HG02763 (cell line): ENCODE results near the gene CTNNBIP1.
A peak's percentile ranks its signal among the peaks of the same experiment; 100 is the strongest.
"Not testable (repeated sequence)": the region's sequence is repeated elsewhere in the genome, so short reads cannot be mapped to it uniquely, and the experiment has no call there.

Experiments used
- ATAC-seq: cut with Tn5 transposase; IDR thresholded peaks from one replicate; pipeline ENCODE4 v1.9.1; 2021; ENCODE audit warnings: mild to moderate bottlenecking, moderate library complexity; ENCODE audit not compliant: unreplicated experiment

Gene CTNNBIP1, protein sequence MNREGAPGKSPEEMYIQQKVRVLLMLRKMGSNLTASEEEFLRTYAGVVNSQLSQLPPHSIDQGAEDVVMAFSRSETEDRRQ

DNA sequence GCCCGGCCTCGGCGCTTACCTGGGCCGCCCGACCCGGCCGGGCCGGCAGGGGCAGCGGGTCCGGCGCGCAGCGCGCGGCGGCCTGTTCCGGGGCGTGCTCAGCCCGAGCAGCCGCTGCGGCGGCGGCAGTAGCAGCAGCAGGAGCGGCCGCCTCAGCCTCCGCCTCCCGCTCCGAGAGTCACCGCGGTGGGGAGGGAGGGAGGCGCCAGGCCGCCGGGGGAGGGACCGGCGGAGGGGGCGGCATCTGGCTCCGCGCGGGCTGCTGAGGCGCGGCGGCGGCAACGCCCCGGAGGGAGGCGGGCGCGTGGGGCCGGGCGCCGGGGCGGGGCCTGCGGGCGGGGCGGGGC is at the start of gene CTNNBIP1:
CTNNBIP1 (minus strand) TSS at position 194 of the 347 bp plus-strand sequence. CDS start 38,205 bp downstream, outside the sequence.
- peak; percentile 77 for ATAC-seq

DNA sequence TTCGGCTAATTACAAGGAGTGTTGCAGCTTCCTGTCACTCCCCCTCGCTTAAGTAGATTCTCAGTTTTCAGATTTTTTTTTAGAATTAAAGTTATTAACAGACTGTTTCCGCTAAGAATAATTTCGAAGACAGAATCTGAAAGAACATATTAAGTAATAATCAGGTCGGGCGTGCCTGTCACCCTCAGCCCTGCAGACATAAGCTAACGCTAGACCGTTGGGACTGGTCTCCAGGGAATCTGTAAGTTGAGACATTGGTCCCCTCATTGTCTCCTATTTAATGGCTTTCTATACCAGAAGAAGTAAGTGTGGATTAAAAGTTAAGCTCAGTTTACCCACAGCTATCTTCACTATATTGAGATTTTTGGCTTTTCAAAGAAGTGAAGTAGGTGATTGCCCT is 47.7 kb upstream of the CTNNBIP1 start:
- no peak for ATAC-seq

DNA sequence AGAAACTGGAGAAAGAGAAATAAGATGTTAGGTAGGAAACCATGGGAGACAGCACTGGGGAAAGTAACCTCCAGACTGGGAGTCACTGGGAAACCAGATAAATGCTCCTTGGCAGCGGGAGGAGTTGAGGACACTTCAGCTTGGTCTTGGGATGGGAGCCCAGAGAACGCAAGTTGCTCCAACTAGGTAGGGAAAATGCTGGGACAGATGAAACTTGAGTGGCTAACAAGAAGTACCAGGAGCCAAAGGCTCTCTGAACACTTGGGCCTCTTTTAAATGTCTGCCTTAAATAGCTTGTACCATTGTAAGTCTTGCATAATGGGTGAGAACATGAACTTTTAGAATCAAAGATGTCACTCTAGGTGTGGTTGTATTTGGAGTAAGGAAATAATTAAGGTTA is 36.2 kb upstream of the CTNNBIP1 start:
- ATAC-seq = no peak

DNA sequence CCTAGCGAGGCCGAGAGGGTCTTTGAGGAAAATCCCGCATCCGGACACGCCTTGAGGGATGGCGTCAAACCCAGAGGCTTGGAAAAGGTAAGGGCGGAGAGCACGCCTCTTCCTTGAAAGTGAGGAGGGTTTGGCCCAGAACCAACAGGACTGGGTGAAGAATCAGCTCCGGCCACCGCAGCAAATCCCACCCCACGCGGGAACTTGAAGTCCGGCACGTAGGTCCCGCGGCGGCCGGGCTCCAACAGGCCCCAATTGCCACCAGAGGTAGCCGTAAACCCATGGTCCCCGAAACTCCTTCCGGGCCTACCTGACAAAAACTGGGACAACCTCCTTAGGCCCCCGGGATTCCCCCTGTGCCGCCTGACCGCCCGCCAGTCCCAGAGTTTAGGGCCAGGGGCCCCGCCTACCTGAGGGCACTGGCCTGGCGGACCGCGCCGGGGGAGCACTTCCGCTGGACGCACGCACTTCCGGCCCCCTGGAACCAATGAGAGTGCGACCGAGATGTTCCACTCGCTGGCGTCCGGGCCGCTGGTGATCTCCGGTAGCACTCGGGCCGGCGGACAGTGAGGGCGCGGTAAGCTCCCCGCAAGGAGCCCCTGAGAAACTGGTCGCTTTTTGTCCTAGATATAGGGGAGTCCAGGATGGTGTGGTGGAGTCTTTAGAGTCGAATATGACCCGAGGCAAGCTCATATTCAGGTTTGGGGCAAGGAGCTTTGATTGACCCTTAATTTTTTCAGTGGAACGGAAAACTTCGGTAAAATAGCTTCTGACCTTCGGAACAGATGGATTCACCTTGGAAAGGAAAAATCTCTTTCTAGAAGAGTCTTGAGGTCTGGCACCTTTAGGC is 33.1 kb upstream of the CTNNBIP1 start, which contains the start of the genes LZIC and NMNAT1:
LZIC (minus strand) TSS at position 453 of the 850 bp plus-strand sequence. CDS start 6,772 bp downstream, outside the sequence.
NMNAT1 (plus strand) TSS at position 537 of the 850 bp plus-strand sequence. CDS start 28,599 bp downstream, outside the sequence.
- ATAC-seq = peak; percentile 91

DNA sequence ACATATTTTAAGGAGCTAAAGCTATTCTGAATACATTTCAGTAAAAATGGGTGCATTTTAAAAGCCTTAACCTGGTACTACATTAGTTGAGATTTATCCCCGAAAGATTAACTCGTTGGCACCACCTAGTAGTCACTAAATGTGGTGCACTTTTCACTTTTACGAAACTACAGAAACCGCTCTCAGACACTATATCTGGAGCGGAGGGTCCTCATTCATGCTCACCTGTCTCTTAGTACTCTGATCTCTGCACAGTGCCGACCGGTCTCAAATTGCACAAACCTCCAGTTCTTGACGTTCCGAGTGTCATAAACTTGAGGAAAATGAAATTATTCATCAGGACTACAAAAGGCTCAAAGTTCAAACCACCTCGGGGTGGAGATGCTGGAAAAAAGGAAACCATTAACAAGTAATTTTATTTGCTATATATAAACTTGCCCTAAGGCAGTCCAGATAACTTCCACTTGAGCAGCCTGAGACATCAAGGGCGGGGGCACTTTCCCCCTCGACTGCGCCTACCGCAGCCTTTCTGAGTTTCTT is 32.4 kb upstream of the CTNNBIP1 start:
- ATAC-seq = no peak

DNA sequence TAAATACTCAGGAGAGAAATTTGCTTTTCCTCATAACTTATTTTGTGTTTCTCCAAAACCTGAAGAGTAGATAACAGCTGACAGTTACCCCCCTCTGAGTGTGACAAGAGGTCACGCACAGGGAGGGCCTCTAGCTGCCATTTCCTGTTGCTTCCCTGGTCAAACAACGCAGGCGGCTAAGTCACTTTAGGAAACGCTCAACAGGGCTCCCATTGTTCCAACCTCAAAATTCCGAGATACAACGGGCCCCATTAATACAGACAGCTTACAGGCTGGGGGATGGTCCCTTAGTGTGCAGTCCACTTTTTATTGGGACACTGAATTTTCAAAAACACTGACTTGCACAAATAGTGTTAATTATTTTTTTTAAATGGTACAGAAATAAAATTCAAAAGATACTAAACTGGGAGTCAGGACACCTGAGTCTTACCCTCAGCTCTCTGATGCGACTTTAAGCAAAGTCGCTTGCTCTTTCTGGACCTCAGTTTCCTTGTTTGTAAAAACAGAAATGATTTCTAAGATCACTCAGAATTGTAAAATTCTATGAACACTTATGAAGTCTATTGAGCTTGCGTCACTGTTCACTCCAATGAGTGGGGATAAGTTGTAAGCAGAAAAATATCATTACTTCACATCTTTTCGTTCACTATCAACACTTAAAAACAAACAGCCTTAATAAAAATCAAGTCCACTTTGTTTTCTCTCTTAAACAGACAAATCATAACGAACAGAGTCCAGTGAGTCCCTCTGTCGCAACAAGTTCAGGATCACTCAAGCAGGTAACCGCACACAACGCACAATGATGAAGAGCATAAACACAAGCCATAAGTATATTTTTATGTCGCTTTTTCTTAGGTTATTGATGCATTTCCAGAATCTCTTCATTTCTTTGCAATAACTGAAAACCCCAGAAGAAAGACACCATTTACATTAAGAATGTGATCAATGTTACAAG is 19.6 kb upstream of the CTNNBIP1 start:
- no peak for ATAC-seq

DNA sequence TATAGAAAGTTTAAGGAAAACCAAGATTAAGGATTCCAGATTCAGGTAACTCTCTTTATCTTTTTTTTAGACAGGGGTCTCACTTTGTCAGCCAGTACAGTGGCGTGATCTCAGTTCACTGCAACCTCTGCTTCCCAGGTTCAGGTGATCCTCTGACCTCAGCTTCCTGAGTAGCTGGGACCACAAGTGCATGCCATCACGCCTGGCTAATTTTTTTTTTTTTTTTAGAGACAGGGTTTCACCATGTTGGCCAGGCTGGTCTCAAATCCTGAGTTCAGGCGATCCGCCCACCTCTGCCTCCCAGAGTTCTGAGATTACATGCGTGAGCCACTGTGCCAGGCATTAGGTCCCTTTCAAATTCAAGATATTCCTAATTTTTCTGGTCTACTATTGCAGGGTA is 17.2 kb upstream of the CTNNBIP1 start:
- ATAC-seq = no peak

DNA sequence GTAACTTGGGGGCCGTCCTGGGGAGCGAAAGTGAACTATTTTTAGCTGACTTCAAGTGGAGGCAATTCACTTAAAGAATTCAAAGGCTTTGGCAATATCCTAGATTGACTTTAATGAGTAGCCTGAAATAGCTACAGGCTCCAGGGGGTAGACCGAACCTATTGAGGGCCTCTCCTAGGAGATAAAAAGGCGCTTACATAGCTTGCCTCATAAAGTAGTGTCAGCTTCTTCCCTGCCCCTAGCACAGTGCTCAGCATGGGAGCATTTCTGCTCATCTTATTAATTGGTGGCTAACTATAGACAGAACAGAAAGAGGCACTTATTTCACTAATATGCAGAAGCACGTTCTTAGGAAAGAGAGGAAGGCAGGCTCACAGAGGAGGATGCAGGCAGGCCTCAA is 12.3 kb upstream of the CTNNBIP1 start:
- ATAC-seq = no peak

DNA sequence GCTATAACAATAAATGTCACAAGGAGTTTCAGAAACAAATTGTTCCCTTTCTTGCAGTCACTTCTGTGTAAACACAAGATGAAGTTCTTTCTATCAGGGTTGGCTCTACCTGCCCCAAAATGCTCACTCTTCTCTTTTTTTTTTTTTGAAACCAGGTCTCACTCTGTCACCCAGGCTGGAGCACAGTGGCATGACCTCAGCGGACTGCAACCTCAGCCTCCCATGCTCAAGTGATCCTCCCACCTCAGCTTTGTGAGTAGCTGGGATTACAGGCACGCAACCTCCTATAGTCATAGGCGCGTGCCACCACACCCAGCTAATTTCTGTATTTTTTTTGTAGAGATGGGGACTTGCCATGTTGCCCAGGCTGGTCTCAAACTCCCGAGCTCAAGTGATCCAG is 10.5 kb upstream of the CTNNBIP1 start:
- ATAC-seq = no peak

DNA sequence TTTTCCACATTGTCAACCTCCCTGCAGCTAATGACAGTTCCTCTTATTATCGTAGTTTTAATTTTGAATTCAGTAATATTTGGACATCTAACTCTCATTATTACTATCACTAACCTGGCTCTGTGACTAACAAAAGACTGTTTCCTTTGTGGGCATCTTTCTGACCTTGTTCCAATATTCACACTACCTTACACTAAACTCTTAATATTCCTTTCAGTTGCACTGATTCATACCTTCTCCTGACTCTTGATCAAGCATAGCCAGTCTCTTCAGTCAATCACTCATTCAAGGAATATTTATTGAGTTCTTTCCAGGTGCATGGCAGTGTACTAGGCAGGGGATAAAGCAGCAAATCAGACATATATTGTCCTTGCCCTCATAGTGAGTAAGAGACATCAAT is 7.8 kb upstream of the CTNNBIP1 start:
- no peak for ATAC-seq

DNA sequence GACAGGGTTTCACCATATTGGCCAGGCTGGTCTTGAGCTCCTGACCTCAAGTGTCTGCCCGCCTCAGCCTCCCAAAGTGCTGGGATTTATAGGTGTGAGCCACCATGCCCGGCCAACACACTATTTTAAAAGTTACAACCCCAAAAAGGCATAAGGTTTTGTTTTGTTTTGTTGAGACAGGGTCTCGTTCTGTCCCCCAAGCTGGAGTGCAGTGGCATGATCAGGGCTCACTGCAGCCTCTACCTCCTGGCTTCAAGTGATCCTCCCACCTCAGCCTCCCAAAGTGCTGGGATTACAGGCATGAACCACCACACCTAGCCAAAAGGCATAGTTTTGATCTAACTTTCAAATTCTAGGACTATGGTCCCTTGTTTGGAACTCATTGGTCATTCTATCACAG is 7.4 kb upstream of the CTNNBIP1 start:
- not testable (repeated sequence) for ATAC-seq

DNA sequence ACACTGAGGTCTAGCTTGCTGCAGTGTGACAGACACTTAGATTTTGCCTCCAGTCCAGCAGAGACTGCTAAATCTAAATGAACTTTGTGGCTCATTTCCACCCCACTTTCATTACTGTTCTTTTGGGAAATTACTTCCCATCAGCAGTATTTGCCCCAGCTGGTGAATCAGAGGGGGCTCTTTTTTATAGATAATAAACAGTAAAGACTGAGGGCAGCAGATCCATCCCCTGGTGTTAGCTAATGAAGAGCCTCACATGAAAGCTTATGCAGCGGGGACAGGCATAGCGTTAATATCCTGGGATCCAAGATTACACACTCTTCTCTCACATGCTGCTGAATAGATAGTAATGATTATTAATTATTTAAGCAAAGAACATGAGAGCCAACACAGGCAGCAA is 6.4 kb upstream of the CTNNBIP1 start:
- ATAC-seq = no peak

DNA sequence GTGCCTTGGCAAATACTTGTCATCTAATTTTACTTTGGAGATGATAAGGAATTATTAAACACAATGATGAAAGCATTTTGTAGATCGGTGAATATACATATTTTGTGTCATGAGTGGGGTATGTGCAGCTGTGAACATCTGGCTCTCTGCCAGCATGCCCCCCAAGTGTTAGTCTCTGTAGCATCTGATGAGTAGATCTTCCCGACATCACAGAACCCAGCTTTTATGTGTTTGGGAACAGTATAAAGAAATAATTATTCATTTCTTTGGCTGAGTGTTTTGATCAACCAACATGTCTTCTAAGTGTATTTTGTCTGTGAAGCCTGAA is 4.5 kb upstream of the CTNNBIP1 start:
- ATAC-seq = no peak

DNA sequence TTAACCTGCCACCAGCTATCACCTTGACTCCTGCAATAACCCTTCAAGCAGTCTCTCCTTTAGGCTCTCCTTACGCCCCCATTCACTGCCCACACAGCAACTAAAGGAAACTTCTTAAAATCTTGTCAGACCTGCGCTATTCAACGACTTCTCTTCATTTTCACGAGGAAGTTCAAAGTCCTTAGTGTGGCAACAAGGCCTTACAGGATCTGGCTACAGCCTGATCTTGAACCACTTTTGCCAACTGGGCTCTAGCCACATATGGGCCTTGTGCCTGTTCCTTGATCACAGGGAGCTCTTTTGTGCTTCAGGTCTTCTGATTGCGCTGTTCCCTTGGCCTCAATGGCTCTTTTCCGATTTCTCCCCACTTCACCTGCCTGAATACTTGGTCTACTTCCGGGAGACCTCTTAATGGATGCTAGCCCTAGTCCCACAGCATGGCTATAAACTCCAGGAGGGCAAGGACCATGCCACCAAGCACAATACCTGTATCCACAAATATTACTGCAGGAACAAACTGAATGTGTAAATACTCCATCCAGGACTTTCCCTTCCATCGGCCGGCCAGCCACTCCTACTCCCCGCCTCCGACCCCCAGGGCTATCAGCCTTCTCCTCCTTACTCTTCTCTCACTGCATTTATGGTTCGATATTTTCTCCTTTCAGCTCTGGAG is 2.3 kb upstream of the CTNNBIP1 start:
- no peak for ATAC-seq

DNA sequence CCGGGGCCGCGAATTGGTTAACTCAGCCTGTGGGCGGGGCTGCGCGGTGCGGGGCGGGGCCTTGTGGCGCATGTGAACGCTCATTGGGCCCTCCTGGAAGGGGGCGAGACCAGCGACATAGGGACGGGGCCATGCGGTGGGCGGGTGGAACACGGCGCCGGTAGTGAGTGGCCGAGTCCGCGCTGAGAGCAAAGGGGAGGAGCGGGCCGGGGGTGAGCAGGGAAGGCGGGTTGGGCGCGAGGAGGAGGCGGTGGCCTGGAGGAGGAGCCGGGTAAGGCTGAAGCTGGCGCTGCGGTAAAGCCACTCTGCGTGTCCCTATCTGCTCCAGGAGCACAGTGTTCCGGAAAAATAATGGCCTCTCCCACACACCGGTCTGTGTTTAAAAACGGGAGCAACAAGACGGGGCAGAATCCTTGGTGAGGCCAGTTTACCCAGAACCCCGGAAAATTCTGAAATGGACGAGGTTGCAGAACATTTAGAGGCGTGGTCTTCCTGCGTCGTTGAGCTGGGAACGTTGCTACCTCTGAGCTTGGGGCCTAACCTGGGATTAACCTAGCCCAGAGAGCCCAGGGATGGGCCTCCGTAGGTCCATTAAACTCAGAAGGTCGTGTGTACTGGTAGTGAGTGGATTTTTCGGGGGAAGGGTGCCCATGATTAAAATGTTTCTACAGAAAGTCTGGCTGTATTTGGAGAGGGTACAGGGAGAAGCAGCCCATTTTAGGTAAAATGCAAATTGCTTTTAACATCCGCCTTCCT is 532 bp upstream of the CTNNBIP1 start:
- ATAC-seq = peak; percentile 91

DNA sequence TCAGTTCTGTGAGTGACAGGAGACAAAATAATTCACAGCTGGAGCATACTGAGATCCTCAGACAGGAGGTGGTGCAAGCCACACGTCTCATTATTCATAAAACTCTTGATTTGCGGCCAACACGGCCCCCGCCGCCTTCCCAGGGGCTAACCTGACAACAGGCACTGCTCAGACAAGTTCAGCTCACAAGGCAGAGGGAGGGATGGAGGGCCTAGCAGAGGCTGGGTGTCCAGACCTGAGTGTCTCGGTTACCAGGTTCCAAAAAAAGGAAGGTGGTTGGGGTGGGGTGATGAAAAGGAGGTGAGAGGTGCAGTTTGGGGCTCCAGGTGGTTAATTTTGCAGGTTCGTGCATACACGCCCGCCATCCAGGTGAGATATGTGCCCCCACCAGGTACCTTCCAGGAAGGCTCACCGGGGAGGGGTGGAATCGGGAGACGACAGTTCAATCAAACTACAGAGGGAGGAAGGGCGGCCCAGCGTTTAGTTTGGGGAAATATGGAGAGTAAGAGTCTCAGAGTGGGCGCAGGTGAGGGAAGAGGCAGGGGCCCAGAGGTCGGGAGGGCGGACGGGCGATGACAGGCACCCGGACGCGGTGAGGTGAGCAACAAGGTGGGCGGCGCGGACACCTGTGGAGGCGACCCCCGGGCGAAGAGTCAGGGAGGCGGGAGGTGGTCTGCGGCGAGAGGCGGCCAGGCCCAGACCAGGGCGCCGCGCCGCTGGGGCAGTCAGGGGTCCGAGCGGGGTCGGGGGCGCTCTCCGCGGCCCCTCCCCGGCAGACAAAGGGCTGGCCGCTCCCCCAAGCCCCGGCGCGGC is 629 bp downstream of the CTNNBIP1 start:
- ATAC-seq = no peak

DNA sequence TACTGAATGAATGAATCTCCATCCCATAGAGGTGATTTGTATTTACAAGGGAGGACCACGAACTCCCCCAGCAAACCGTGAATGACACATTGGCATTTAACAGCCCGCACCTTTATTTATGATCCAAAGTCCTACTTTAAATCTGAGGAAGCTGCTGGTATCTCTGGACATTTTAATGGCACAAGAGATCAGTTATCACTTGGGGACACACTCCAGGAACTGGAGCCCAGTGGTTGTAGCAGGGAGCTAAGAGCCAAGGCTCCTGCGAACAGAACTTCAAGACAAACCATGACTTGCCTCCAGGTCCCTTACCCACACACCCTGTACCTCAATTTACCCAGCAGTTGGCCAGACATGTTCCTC is 1.2 kb downstream of the CTNNBIP1 start:
- ATAC-seq = no peak

DNA sequence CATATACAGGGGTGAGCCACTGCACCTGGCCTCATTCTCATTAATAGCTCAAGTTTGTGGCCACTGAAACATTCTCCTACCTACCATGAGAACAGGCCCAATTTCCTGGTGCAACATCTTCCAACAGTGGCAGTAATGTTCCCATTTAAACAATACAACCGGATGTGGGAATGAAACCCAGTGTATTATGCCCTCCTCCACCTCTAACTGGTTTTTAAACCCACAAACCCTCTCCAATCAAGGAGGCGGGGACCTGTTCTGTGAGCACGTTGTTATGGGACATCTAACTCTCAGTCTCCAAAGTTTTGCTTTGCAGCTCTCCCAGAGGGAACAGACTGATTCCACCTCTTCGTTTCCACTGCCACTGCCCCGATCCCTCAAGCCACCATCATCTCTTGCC is 2.6 kb downstream of the CTNNBIP1 start:
- no peak for ATAC-seq

DNA sequence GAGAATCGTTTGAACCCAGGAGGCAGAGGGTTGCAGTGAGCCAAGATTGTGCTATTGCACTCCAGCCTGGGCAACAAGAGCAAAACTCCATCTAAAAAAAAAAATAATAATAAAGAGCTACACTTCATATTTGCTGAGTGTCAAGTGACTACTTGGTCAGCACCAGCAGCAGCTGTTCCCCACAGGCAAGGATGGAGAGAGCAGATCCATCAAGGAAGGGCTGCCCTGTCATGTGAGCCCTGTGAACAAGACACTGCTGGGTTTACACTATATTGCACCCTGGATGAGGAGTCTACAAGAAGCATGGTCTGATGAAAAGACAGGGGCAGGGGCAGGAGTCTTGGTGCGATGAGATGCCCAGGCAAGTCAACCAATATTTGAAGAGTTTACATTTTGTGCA is 3.6 kb downstream of the CTNNBIP1 start:
- ATAC-seq = no peak
